Ovary (tissue), 9 donors: ENCODE data around the gene LRP1B. TPM values are rescaled to one million over a fixed set of nuclear protein-coding genes. Genes with fewer than 3 reads are reported as not detected.

Experiments
- DNase-seq, 5 donors: peaks; one replicate each; pipeline ENCODE4 v3.0.0-alpha.2; 2019 to 2020
- H3K27ac ChIP-seq, 2 donors: fragments of 200-600 bp; one replicate each; pipeline versions ENCODE4 v1.5.1 to v1.8.0; 2019 to 2022
- H3K27me3 ChIP-seq: fragments of 200-600 bp; one replicate; pipeline ENCODE4 v1.8.0; 2022
- H3K36me3 ChIP-seq: fragments of 200-600 bp; sonication (generic); one replicate; pipeline ENCODE4 v1.5.1; 2019
- H3K4me1 ChIP-seq: one replicate; pipeline ENCODE4 v1.8.1; 2013; ENCODE audit warnings: mild to moderate bottlenecking, moderate library complexity; ENCODE audit not compliant: insufficient read depth
- H3K4me3 ChIP-seq: fragments of 200-600 bp; sonication (generic); one replicate; pipeline ENCODE4 v1.5.1; 2017
- H3K9me3 ChIP-seq, 2 donors: fragments of 200-600 bp in 1 of 2; sonication (generic) in 1 of 2; one replicate each; pipeline versions ENCODE4 v1.5.1 to v1.8.1; 2013 to 2019; ENCODE audit warnings: mild to moderate bottlenecking in 1 of 2, moderate library complexity in 1 of 2
- CTCF ChIP-seq, 3 donors: fragments of 450-650 bp in 2 of 3; fragments of 200-600 bp in 1 of 3; IDR thresholded peaks; one replicate each; pipeline versions ENCODE4 v1.5.1 to v1.8.0; 2016 to 2022; ENCODE audit warnings: antibody characterized with exemption in 3 of 3, mild to moderate bottlenecking in 1 of 3
- EP300 ChIP-seq: sonication (generic); formaldehyde crosslinking; IDR thresholded peaks from one replicate; pipeline ENCODE4 v1.6.1; 2017; ENCODE audit warnings: antibody characterized with exemption
- POLR2A ChIP-seq: fragments of 450-650 bp; IDR thresholded peaks from one replicate; pipeline ENCODE4 v1.6.1; 2017; ENCODE audit warnings: antibody characterized with exemption, mild to moderate bottlenecking, moderate library complexity
- WGBS, 3 donors: extraction: QIAGEN DNeasy Blood & Tissue Kit in 1 of 3; methylation state at CpG; one replicate each; pipeline versions ENCODE4 v1.1.5 to v1.1.7; 2013 to 2017; 5-methylcytosine and 5-hydroxymethylcytosine counted together
- intact Hi-C, 4 donors: fragments of 100-400 bp; cut with DNase I; formaldehyde crosslinking; loops; one replicate each; pipeline versions ENCODE4 v1.11.0 to v1.15.1; 2022 to 2023
- polyA plus RNA-seq, 2 donors: library from polyadenylated mRNA; stranded (reverse); fragments of 200-250 nt in 1 of 2; fragments of 350-450 nt in 1 of 2; fragmentation: Illumina TruSeq in 1 of 2; extraction: RNeasy Lipid Tissue Mini Kit (QIAGEN cat#74804) in 1 of 2; gene quantifications; one replicate each; pipeline ENCODE4 v1.2.3, GENCODE V29; 2013 to 2014
- total RNA-seq, 7 donors: library from RNA; depleted of rRNA in 2 of 7; stranded (reverse); fragments of >200 nt in 2 of 7; fragmentation: NEBNext Ultra II Directional in 3 of 7; extraction: Animal tissue kit (Norgen Biotek cat#: 25700) in 3 of 7; gene quantifications; one replicate each; pipeline versions ENCODE4 v1.1.0 to v1.2.4, GENCODE V29; 2016 to 2023
- donor health status: DM: no; HTN: no; CAD: no; lungs with moderate emphysema.
- donor health status: DM: no; HTN: no; CAD: no.
- donor health status: Bipolar disorder and iron deficiency.
- donor health status: DM: yes; HTN: yes; CAD: no.
- donor health status: DM: no; HTN: no; CAD: no.
- donor health status: DM: yes; HTN: yes; CAD: no.

LRP1B gene
- total and polyA plus RNA-seq, 9 donors, result 0.08 to 2.6 (median 0.37) TPM

- 83 to 88% (median 85%) methylated on average over 1 of the region's 1 CpG for WGBS, 3 donors
- H3K27ac ChIP-seq, result no peak overlapping the region
Measured at GRCh38 chr2:141417246-141417797, 713.5 kb downstream of the LRP1B start.

GRCh38 chr2:141411419-141411818 is 719.4 kb downstream of the LRP1B start:
- no peak for TF ChIP-seq CTCF (IDR thresholded peaks at IDR 0.05)
- TF ChIP-seq POLR2A, result no peak
- no peak for TF ChIP-seq EP300
- no peaks in the 10 kb centered on the region for H3K27me3 ChIP-seq
- no peaks in the 10 kb centered on the region for H3K9me3 ChIP-seq
- H3K4me1 ChIP-seq, result no peaks in the 10 kb centered on the region
- H3K36me3 ChIP-seq, result no peaks in the 10 kb centered on the region
- intact Hi-C loops, result no loop called here
- 82 to 91% (median 89%) methylated on average over 2 of the region's 2 CpGs for WGBS, 3 donors
- H3K27ac ChIP-seq, result no peak overlapping the region
- H3K4me3 ChIP-seq, result no peak overlapping the region
- no peak for DNase-seq

More at GRCh38 chr2:141417246-141417797, 713.5 kb downstream of the LRP1B start:
- intact Hi-C loops, result no loop called here
- no peaks in the 10 kb centered on the region for H3K9me3 ChIP-seq
- no peaks in the 10 kb centered on the region for H3K36me3 ChIP-seq
- H3K4me3 ChIP-seq, result no peak overlapping the region
- TF ChIP-seq EP300, result no peak
- no peak for TF ChIP-seq POLR2A
- TF ChIP-seq CTCF (IDR thresholded peaks at IDR 0.05), result no peak
- H3K4me1 ChIP-seq, result no peaks in the 10 kb centered on the region
- no peak for DNase-seq
- H3K27me3 ChIP-seq, result no peaks in the 10 kb centered on the region

- H3K27ac ChIP-seq, result no peak overlapping the region
- no peaks in the 10 kb centered on the region for H3K36me3 ChIP-seq
- DNase-seq, result no peak
- intact Hi-C loops, result no loop called here
- H3K4me3 ChIP-seq, result no peak overlapping the region
- H3K27me3 ChIP-seq, result no peaks in the 10 kb centered on the region
- H3K9me3 ChIP-seq, result no peaks in the 10 kb centered on the region
- 60 to 73% (median 67%) methylated on average over 1 of the region's 1 CpG for WGBS, 3 donors
- no peaks in the 10 kb centered on the region for H3K4me1 ChIP-seq
- TF ChIP-seq CTCF (IDR thresholded peaks at IDR 0.05) (no peak), EP300 (no peak), POLR2A (no peak)
Measured at GRCh38 chr2:141399270-141399669, 731.5 kb downstream of the LRP1B start.

- TF ChIP-seq CTCF (IDR thresholded peaks at IDR 0.05) (no peak), POLR2A (no peak)
- no peaks in the 10 kb centered on the region for H3K36me3 ChIP-seq
- WGBS, 3 donors, result 83 to 92% (median 91%) methylated on average over 2 of the region's 2 CpGs
- intact Hi-C loops, result no loop called here
- H3K27me3 ChIP-seq, result no peaks in the 10 kb centered on the region
- no peak overlapping the region for H3K27ac ChIP-seq
- H3K4me1 ChIP-seq, result no peaks in the 10 kb centered on the region
- no peaks in the 10 kb centered on the region for H3K9me3 ChIP-seq
- no peak overlapping the region for H3K4me3 ChIP-seq
- DNase-seq, result no peak
Measured at GRCh38 chr2:141393214-141393545, 737.6 kb downstream of the LRP1B start.
